A549 treated with Hydrocortisone at 1 μM for 4 hours (cell line): ENCODE results near the gene P2RY6. TPM values are rescaled to one million over a fixed set of nuclear protein-coding genes. Genes with fewer than 3 reads are reported as not detected.

Experiments
- total RNA-seq: library from RNA; stranded (reverse); fragments of 200-300 nt; extraction: Qiagen RNA extraction; gene quantifications from 5 replicates; pipeline ENCODE4 v1.2.3, GENCODE V29; 2022

P2RY6 gene, protein sequence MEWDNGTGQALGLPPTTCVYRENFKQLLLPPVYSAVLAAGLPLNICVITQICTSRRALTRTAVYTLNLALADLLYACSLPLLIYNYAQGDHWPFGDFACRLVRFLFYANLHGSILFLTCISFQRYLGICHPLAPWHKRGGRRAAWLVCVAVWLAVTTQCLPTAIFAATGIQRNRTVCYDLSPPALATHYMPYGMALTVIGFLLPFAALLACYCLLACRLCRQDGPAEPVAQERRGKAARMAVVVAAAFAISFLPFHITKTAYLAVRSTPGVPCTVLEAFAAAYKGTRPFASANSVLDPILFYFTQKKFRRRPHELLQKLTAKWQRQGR
- total RNA-seq = 4.1 to 8.1 TPM (median 6.4 TPM) in 5 replicates

GRCh38 chr11:73271936-73272679 lies at the start of gene P2RY6:
Gene P2RY6 (plus strand): TSS chr11:73272338. CDS start chr11:73296519, 24,181 bp downstream.

DNA sequence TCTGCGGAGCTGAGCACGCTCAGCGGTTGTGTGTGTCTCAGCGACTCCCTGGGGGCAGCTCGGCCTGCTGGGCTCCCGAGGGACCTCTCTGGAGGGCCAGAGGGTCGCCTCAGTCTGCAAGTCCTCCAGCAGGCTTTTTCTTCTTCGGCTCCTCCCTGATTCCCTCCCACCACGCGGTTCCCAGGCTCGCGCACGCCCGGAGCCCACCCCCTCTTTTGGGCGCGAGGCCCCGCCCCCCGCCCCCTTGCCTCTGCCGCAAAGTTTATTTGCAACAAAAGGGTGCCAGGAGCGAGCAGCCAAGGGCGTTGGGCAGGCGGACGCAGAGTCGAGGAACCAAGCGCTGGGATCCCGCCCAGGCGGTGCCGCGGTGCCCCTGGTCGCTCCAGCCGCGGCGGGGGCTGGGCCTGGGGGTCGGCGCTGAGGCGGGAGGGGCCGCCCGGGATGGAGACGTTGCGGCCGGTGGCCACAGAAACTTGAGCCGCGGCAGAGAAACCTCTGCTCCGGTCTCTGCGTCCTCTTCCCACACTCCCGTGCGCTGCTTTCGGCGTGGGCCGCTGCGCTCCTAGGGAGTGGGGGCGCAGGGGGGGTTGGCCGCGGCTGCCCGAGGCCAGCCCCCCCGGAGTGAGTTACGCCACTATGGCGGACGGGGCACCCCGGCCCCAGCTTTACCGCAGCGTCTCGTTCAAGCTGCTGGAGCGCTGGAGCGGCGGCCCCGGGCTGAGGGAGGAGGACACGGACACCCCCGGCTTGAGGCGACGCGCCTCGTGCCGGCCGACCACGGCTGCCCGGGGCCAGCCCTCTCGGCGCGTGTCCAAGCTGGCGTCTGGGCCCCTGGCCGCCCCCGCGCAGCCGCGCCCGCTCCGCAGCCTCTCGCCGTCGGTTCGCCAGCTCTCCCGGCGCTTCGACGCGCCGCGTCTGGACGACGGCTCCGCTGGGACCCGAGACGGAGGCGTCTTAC lies 36.1 kb downstream of the P2RY6 start, which contains the start of gene ARHGEF17:
TSS of gene ARHGEF17 (plus strand) at position 274 of the 958 bp plus-strand sequence. CDS start at position 637, 363 bp downstream.

Other genes starting within 250 kb of the P2RY6 start
- gene FCHSD2, start 130.0 kb upstream of the P2RY6 start, total RNA-seq = 7.0 to 10.8 TPM (median 8.9 TPM) in 5 replicates
- gene P2RY2, start 54.1 kb upstream of the P2RY6 start, total RNA-seq = 10.3 to 13.0 TPM (median 11.8 TPM) in 5 replicates
- gene ARHGEF17, start 35.9 kb downstream of the P2RY6 start, total RNA-seq = 9.5 to 12.1 TPM (median 10.7 TPM) in 5 replicates
- 5.6 to 8.0 TPM (median 7.6 TPM) in 5 replicates for gene RELT, start 104.1 kb downstream of the P2RY6 start, total RNA-seq